Hepatocyte (in vitro differentiated cells): ENCODE measurements around the gene KAT2B. TPM values are rescaled to one million over a fixed set of nuclear protein-coding genes. Genes with fewer than 3 reads are reported as not detected.

Source experiments
- DNase-seq: peaks from one replicate; pipeline ENCODE4 v3.0.0-alpha.2; 2016; ENCODE audit warnings: low spot score
- H2AFZ ChIP-seq: fragments of 200-600 bp; sonication (generic); 2 replicates; pipeline ENCODE4 v1.6.0; 2016; ENCODE audit warnings: antibody characterized with exemption, mild to moderate bottlenecking
- H3K27ac ChIP-seq: fragments of 200-600 bp; sonication (generic); 2 replicates; pipeline ENCODE4 v1.5.1; 2016; ENCODE audit warnings: mild to moderate bottlenecking
- H3K27me3 ChIP-seq: fragments of 200-600 bp; sonication (generic); 2 replicates; pipeline ENCODE4 v1.6.1; 2016
- H3K36me3 ChIP-seq: fragments of 200-600 bp; sonication (generic); replicated peaks from 2 replicates; pipeline ENCODE4 v1.5.1; 2016; ENCODE audit warnings: low read depth; ENCODE audit not compliant: insufficient read depth
- H3K4me1 ChIP-seq: fragments of 200-600 bp; sonication (generic); 2 replicates; pipeline ENCODE4 v1.5.1; 2016; ENCODE audit warnings: mild to moderate bottlenecking, moderate library complexity; ENCODE audit not compliant: insufficient read depth
- H3K4me2 ChIP-seq: fragments of 200-600 bp; sonication (generic); 2 replicates; pipeline ENCODE4 v1.6.0; 2016
- H3K4me3 ChIP-seq: fragments of 200-600 bp; sonication (generic); 2 replicates; pipeline ENCODE4 v1.5.1; 2016; ENCODE audit warnings: mild to moderate bottlenecking
- H3K79me2 ChIP-seq: fragments of 200-600 bp; sonication (generic); 2 replicates; pipeline ENCODE4 v1.6.0; 2017; ENCODE audit warnings: mild to moderate bottlenecking
- H3K9me2 ChIP-seq: fragments of 200-600 bp; sonication (generic); replicated peaks from 2 replicates; pipeline ENCODE4 v1.6.0; 2017; ENCODE audit warnings: mild to moderate bottlenecking; ENCODE audit not compliant: insufficient read depth
- H3K9me3 ChIP-seq: fragments of 200-600 bp; sonication (generic); 2 replicates; pipeline ENCODE4 v1.5.1; 2016; ENCODE audit warnings: low read depth, mild to moderate bottlenecking
- H4K20me1 ChIP-seq: fragments of 200-600 bp; sonication (generic); 2 replicates; pipeline ENCODE4 v1.6.0; 2016; ENCODE audit warnings: mild to moderate bottlenecking; ENCODE audit not compliant: insufficient read depth, poor library complexity, severe bottlenecking
- EZH2 ChIP-seq: fragments of 200-600 bp; sonication (generic); IDR thresholded peaks from 2 replicates; pipeline ENCODE4 v1.6.1; 2016; ENCODE audit warnings: antibody characterized with exemption, mild to moderate bottlenecking, borderline replicate concordance
- EZH2phosphoT487 ChIP-seq: fragments of 200-600 bp; sonication (generic); IDR thresholded peaks from one replicate; pipeline ENCODE4 v1.6.1; 2018; ENCODE audit warnings: antibody characterized with exemption, mild to moderate bottlenecking, low read depth, moderate library complexity; ENCODE audit not compliant: unreplicated experiment, severe bottlenecking
- WGBS: methylation state at CpG from one replicate; pipeline ENCODE4 v1.1.6; 2016; ENCODE audit warnings: low lambda C conversion rate; ENCODE audit errors: missing lambda C conversion rate; 5-methylcytosine and 5-hydroxymethylcytosine counted together
- polyA plus RNA-seq: library from polyadenylated mRNA; unstranded; fragments of >200 nt; fragmentation: Nextera tagmentation; extraction: Ambion mirVana; gene quantifications from 2 replicates; pipeline ENCODE4 v1.2.1, GENCODE V29; 2016
- total RNA-seq: library from RNA; depleted of rRNA; stranded (reverse); fragments of >200 nt; gene quantifications from 2 replicates; pipeline ENCODE4 v1.2.3, GENCODE V29; 2014
- TF ChIP-seq, protein P1 (sequence below): fragments of 200-600 bp; sonication (generic); IDR thresholded peaks from 2 replicates; pipeline ENCODE4 v1.5.1; 2016; ENCODE audit warnings: antibody characterized with exemption, mild to moderate bottlenecking; ENCODE audit not compliant: poor library complexity

The KAT2B gene
- total and polyA plus RNA-seq, 2 experiments from 2014 or later, result 11.7 to 13.3 TPM

- no peak for DNase-seq
- Histone ChIP-seq H3K9me2 (no peaks in the 10 kb centered on the region), H3K4me2 (peak overlapping the region; percentile 7), H3K4me3 (no peak overlapping the region), H3K27me3 (no peaks in the 10 kb centered on the region), H3K9me3 (no peaks in the 10 kb centered on the region), H2AFZ (no peak overlapping the region), H3K27ac (no peak overlapping the region), H3K36me3 (no peaks in the 10 kb centered on the region), H3K79me2 (no peaks in the 10 kb centered on the region), H3K4me1 (peaks cover 5% of the 10 kb centered on the region), H4K20me1 (no peaks in the 10 kb centered on the region)
- TF ChIP-seq EZH2, result no peak
- TF ChIP-seq, protein P1, sequence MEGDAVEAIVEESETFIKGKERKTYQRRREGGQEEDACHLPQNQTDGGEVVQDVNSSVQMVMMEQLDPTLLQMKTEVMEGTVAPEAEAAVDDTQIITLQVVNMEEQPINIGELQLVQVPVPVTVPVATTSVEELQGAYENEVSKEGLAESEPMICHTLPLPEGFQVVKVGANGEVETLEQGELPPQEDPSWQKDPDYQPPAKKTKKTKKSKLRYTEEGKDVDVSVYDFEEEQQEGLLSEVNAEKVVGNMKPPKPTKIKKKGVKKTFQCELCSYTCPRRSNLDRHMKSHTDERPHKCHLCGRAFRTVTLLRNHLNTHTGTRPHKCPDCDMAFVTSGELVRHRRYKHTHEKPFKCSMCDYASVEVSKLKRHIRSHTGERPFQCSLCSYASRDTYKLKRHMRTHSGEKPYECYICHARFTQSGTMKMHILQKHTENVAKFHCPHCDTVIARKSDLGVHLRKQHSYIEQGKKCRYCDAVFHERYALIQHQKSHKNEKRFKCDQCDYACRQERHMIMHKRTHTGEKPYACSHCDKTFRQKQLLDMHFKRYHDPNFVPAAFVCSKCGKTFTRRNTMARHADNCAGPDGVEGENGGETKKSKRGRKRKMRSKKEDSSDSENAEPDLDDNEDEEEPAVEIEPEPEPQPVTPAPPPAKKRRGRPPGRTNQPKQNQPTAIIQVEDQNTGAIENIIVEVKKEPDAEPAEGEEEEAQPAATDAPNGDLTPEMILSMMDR, result no peak
- TF ChIP-seq EZH2phosphoT487, result no peak
Measured at GRCh38 chr3:20147361-20147760, 107.1 kb downstream of the KAT2B start.

- WGBS, result 74% methylated on average over 10 of the region's 10 CpGs
- H3K27ac ChIP-seq, result no peak overlapping the region
- no peaks in the 10 kb centered on the region for H3K36me3 ChIP-seq
- H3K9me3 ChIP-seq, result no peaks in the 10 kb centered on the region
- no peaks in the 10 kb centered on the region for H3K79me2 ChIP-seq
- H4K20me1 ChIP-seq, result no peaks in the 10 kb centered on the region
- peaks cover 5% of the 10 kb centered on the region for H3K4me1 ChIP-seq
- no peak for TF ChIP-seq EZH2phosphoT487
- TF ChIP-seq, protein P1, result no peak
- TF ChIP-seq EZH2, result no peak
- H3K4me2 ChIP-seq, result no peak overlapping the region
- no peaks in the 10 kb centered on the region for H3K9me2 ChIP-seq
- no peak overlapping the region for H2AFZ ChIP-seq
- no peaks in the 10 kb centered on the region for H3K27me3 ChIP-seq
- H3K4me3 ChIP-seq, result no peak overlapping the region
- DNase-seq, result no peak
Measured at GRCh38 chr3:20148466-20148865, 108.2 kb downstream of the KAT2B start.

DNA sequence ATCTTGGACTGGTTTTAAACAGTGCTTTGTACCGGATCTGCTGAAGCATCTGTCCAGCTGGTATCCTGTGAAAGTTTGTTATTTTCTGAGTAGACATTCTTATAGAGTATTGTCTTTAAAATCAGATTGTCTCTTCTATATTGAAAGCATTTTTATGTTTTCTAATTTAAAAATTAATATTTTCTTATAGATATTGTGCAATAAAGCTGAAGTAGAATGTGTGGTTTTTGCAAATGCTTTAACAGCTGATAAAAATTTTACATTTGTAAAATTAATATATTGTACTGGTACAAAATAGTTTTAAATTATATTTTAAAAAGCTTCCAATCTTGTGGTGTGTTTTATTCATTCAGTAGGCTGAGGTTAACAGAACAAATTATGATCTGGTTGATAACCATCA lies 113.8 kb downstream of the KAT2B start:
- Histone ChIP-seq H3K4me1 (no peaks in the 10 kb centered on the region), H4K20me1 (no peaks in the 10 kb centered on the region), H3K27ac (no peak overlapping the region), H3K36me3 (no peaks in the 10 kb centered on the region), H3K4me2 (no peak overlapping the region), H3K79me2 (no peaks in the 10 kb centered on the region), H3K27me3 (no peaks in the 10 kb centered on the region), H2AFZ (no peak overlapping the region), H3K9me3 (no peaks in the 10 kb centered on the region), H3K4me3 (no peak overlapping the region), H3K9me2 (no peaks in the 10 kb centered on the region)
- TF ChIP-seq, protein P1, result no peak
- TF ChIP-seq EZH2 (no peak), EZH2phosphoT487 (no peak)
- no peak for DNase-seq
- 97% methylated on average over 1 of the region's 1 CpG for WGBS

DNA sequence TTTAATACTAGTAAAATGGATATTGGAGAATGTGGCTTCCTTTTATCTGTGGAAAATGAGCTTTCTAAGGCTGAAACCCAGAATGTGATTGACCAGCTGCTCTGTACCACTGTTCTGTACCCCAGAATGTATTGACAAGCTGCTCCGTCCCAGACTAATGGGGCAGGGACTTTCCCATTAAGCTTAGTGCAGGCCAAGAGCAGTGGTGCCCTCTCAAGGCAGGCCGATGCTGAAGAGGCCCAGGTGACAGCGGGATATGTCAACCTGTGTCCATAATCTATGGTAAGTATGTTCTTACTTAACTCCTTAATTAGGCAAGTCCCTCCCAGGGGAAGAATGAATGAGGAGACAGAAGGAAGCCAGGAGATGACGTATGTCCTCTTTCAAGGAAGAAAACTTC lies 114.7 kb downstream of the KAT2B start:
- 93% methylated on average over 4 of the region's 4 CpGs for WGBS
- Histone ChIP-seq H3K4me3 (no peak overlapping the region), H3K4me2 (no peak overlapping the region), H3K27me3 (no peaks in the 10 kb centered on the region), H3K79me2 (no peaks in the 10 kb centered on the region), H4K20me1 (no peaks in the 10 kb centered on the region), H3K27ac (no peak overlapping the region), H3K9me3 (no peaks in the 10 kb centered on the region), H3K36me3 (no peaks in the 10 kb centered on the region), H3K4me1 (no peaks in the 10 kb centered on the region), H2AFZ (no peak overlapping the region), H3K9me2 (no peaks in the 10 kb centered on the region)
- DNase-seq, result no peak
- TF ChIP-seq EZH2phosphoT487 (no peak), EZH2 (no peak)
- TF ChIP-seq, protein P1, result no peak
